VCaP (cell line): ENCODE measurements around the gene ARSI.

Experiments used
- H3K27ac ChIP-seq: fragments of 450-650 bp; 2 replicates; pipeline ENCODE4 v1.5.1; 2017
- CTCF ChIP-seq: fragments of 450-650 bp; conservative IDR thresholded peaks from 2 replicates; pipeline ENCODE4 v1.5.1; 2017; ENCODE audit warnings: mild to moderate bottlenecking, moderate library complexity

Gene ARSI

GRCh38 chr5:150307617-150308426 lies 5.1 kb upstream of the ARSI start:
- H3K27ac ChIP-seq: no peak overlapping the region
- TF ChIP-seq CTCF: no peak

- no peak overlapping the region for H3K27ac ChIP-seq
These were observed 4.1 kb upstream of the ARSI start for GRCh38 chr5:150306775-150307174.

GRCh38 chr5:150305557-150305956 lies 2.9 kb upstream of the ARSI start:
- no peak overlapping the region for H3K27ac ChIP-seq
- no peak for TF ChIP-seq CTCF

More at GRCh38 chr5:150306775-150307174, 4.1 kb upstream of the ARSI start:
- no peak for TF ChIP-seq CTCF

- H3K27ac ChIP-seq: no peak overlapping the region
- TF ChIP-seq CTCF: no peak
These were observed 2.4 kb upstream of the ARSI start for GRCh38 chr5:150305095-150305494.

- no peak for TF ChIP-seq CTCF
- H3K27ac ChIP-seq: no peak overlapping the region
These were observed 1.9 kb upstream of the ARSI start for GRCh38 chr5:150304481-150305081.

GRCh38 chr5:150303660-150304386 lies 1.1 kb upstream of the ARSI start:
- no peak for TF ChIP-seq CTCF
- H3K27ac ChIP-seq: no peak overlapping the region

GRCh38 chr5:150303070-150303615 lies 438 bp upstream of the ARSI start:
- no peak overlapping the region for H3K27ac ChIP-seq

More at GRCh38 chr5:150303070-150303615, 438 bp upstream of the ARSI start:
- TF ChIP-seq CTCF: no peak
